Thyroid gland (tissue), 4 donors: ENCODE measurements around the gene SYCP3.

Source experiments
- POLR2A ChIP-seq, 2 donors: fragments of 450-650 bp; IDR thresholded peaks; one replicate each; pipeline ENCODE4 v1.6.1; 2017; ENCODE audit warnings: antibody characterized with exemption in 2 of 2, mild to moderate bottlenecking in 2 of 2, moderate library complexity in 1 of 2
- TF ChIP-seq, protein P1 (sequence below), 6 experiments: fragments of 200-600 bp in 3 of 6; fragments of 450-650 bp in 3 of 6; sonication (generic) in 3 of 6; IDR thresholded peaks; one replicate each; pipeline ENCODE4 v1.5.1; 2016 to 2019; ENCODE audit warnings: antibody characterized with exemption in 6 of 6, mild to moderate bottlenecking in 2 of 6, inconsistent platforms in 1 of 6, moderate library complexity in 1 of 6

DNA sequence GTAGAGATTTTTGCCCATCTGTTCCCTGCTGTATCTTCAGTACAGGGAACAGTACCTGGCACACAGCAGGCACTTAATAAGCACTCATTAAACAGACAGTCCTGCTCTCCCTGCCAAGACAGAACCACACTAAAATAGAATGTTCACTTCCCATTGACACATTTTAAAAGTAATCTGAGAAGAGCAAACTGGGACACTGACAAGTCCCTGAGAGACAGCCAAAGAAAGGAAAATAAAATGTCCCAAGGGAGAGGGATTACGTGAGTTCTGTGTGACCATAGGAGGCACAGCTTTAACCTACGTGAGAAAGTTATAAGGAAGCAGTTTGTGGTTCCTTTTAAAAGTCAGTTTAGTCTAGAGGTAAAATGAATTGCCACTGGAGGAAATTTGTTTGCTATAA, 43.9 kb upstream of the SYCP3 start:
- no peak for TF ChIP-seq POLR2A (IDR thresholded peaks at IDR 0.05)
- TF ChIP-seq, protein P1, sequence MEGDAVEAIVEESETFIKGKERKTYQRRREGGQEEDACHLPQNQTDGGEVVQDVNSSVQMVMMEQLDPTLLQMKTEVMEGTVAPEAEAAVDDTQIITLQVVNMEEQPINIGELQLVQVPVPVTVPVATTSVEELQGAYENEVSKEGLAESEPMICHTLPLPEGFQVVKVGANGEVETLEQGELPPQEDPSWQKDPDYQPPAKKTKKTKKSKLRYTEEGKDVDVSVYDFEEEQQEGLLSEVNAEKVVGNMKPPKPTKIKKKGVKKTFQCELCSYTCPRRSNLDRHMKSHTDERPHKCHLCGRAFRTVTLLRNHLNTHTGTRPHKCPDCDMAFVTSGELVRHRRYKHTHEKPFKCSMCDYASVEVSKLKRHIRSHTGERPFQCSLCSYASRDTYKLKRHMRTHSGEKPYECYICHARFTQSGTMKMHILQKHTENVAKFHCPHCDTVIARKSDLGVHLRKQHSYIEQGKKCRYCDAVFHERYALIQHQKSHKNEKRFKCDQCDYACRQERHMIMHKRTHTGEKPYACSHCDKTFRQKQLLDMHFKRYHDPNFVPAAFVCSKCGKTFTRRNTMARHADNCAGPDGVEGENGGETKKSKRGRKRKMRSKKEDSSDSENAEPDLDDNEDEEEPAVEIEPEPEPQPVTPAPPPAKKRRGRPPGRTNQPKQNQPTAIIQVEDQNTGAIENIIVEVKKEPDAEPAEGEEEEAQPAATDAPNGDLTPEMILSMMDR (IDR thresholded peaks at IDR 0.05), result no peak
